Astrocyte (in vitro differentiated cells and primary cell): ENCODE measurements around the gene TMEM178B.

Experiments used
- EZH2 ChIP-seq: IDR thresholded peaks from 2 replicates; pipeline ENCODE4 v1.6.1; 2012; ENCODE audit warnings: mild to moderate bottlenecking, low read length, inconsistent platforms; ENCODE audit not compliant: insufficient read depth
- TF ChIP-seq, protein P1 (sequence below): IDR thresholded peaks from 2 replicates; pipeline ENCODE4 v1.5.1; 2011; ENCODE audit warnings: low read depth, mild to moderate bottlenecking, inconsistent platforms, low read length, moderate library complexity; ENCODE audit not compliant: insufficient read depth

GRCh38 chr7:141209454-141209853, 135.6 kb downstream of the TMEM178B start:
- TF ChIP-seq, protein P1, sequence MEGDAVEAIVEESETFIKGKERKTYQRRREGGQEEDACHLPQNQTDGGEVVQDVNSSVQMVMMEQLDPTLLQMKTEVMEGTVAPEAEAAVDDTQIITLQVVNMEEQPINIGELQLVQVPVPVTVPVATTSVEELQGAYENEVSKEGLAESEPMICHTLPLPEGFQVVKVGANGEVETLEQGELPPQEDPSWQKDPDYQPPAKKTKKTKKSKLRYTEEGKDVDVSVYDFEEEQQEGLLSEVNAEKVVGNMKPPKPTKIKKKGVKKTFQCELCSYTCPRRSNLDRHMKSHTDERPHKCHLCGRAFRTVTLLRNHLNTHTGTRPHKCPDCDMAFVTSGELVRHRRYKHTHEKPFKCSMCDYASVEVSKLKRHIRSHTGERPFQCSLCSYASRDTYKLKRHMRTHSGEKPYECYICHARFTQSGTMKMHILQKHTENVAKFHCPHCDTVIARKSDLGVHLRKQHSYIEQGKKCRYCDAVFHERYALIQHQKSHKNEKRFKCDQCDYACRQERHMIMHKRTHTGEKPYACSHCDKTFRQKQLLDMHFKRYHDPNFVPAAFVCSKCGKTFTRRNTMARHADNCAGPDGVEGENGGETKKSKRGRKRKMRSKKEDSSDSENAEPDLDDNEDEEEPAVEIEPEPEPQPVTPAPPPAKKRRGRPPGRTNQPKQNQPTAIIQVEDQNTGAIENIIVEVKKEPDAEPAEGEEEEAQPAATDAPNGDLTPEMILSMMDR = no peak
- TF ChIP-seq EZH2 = no peak
